ENCODE measurements around the gene LINGO3.

The LINGO3 gene

DNA sequence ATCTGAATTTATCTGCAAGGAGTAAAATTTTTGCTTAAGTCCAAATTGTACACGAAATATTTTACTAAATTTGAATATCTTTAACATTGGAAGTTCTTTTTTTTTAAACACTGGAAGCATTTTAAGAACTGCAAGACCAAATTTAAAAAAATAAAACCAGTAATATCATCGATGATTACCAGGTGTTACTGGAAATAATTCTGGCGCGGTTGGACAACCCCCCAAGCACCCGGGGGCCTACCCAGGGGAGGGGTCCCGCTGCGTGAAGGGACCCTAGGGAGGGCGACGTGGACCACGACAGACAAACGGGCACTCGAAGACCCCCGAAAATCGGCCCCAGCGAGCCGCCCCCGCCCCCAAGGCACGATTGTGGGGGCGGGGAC is 39.1 kb downstream of the LINGO3 start:
- TF ChIP-seq GATA2 (IDR thresholded peaks at IDR 0.05; ENCODE audit: low read depth, low read length), result no peak
- TF ChIP-seq GATA3 (IDR thresholded peaks at IDR 0.05; ENCODE audit: low read depth, low read length), result no peak

DNA sequence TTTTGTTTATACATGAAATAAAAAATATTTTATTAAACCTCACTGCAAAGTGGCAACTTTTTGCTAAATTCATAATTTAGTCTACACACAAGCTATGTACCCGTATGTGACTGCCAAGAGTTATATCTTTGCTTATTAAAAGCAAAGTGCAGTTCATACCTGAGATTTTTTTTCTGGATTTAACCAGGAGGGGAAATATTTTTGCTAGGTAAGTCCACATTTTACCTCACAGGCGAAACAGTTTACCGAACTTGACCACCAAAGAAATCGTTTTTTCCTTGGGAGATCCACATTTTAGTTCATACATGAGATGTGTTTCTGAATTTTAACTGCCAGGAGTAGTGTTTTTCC is 39.5 kb downstream of the LINGO3 start:
- TF ChIP-seq GATA2 (IDR thresholded peaks at IDR 0.05; ENCODE audit: low read depth, low read length) (no peak), GATA3 (IDR thresholded peaks at IDR 0.05; ENCODE audit: low read depth, low read length) (no peak)

DNA sequence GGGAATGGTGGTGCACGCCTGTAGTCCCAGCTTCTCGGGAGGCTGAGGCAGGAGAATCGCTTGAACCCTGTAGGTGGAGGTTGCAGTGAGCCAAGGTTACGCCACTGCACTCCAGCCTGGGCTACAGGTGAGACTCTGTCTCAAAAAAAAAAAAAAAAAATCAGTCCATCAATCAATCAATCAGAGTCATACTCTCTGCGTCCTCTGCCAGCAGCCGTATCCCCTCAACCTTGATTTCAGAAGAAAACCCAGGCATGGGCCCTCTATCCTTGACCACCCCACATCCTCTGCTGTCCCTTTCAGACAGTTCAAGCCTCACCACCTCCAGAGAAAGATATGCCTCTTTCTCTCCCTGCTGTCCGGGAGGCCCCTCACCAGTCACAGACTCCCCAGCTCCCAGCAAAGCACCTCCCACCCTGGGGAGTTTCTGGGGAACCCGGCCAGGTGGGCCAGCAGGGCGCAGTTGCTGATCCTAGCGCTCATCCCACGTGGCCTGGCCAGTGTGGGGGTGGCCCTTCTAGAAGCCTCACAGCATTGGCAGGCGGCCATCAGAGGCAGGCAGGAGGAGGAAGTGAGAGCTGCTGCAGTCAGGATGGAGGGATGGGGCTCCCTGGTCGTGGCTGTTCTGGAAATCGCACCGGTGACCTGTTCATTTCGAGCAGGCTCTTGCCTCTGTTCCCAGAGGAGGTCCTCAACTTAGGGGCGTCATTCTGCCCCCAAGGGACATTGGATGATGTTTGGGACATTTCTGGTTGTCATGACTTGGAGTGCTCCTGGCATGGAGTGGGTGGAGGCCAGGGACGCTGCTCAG is 41.6 kb downstream of the LINGO3 start:
- TF ChIP-seq GATA2 (IDR thresholded peaks at IDR 0.05; ENCODE audit: low read depth, low read length), result no peak
- TF ChIP-seq GATA3 (IDR thresholded peaks at IDR 0.05; ENCODE audit: low read depth, low read length), result no peak

GRCh38 chr19:2261438-2262172 is 46.3 kb downstream of the LINGO3 start:
- TF ChIP-seq GATA3 (IDR thresholded peaks at IDR 0.05; ENCODE audit: low read depth, low read length), result no peak
- TF ChIP-seq GATA2 (IDR thresholded peaks at IDR 0.05; ENCODE audit: low read depth, low read length), result no peak

DNA sequence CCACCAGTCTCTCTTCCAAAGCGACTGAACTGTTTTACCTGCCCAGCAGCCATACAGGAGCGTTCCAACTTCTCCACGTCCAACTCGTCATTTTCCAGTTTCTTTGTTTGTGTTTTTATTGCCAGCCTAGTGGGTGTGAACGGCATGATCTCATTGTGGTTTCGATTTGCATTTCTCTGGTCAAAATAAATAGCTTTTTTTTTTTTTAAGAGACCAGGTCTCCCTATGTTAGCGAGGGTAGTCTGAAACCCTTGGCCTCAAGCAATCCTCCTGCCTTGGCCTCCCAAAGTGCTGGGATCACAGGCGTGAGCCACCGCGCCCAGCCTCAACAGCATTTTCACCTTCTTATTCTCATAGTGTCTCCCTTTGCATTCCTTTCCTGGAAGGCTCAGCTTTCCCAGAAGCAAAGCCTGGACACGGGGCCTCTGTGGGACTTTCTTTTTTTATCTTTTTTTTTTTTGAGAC is 47.6 kb downstream of the LINGO3 start:
- TF ChIP-seq GATA2 (IDR thresholded peaks at IDR 0.05; ENCODE audit: low read depth, low read length) (no peak), GATA3 (IDR thresholded peaks at IDR 0.05; ENCODE audit: low read depth, low read length) (no peak)

GRCh38 chr19:2259336-2259735 is 48.6 kb downstream of the LINGO3 start:
- TF ChIP-seq GATA2 (IDR thresholded peaks at IDR 0.05; ENCODE audit: low read depth, low read length) (no peak), GATA3 (IDR thresholded peaks at IDR 0.05; ENCODE audit: low read depth, low read length) (no peak)
